Stimulated activated naive CD8-positive, alpha-beta T cell treated with anti-CD3 and anti-CD28 coated beads, Interleukin-15, Interleukin-2, amounts not matched to agents 100 ng/mL and 50 ng/mL, for 24 hours (primary cell): Measurements from ENCODE around the gene MIDN.
"Not testable (repeated sequence)": the region's sequence is repeated elsewhere in the genome, so short reads cannot be mapped to it uniquely, and the experiment has no call there.

ENCODE experiments used
- H3K27ac Mint-ChIP-seq: one replicate; pipeline ENCODE4 v1.8.0; 2021; ENCODE audit warnings: mild to moderate bottlenecking, mixed read lengths
- H3K27me3 Mint-ChIP-seq: one replicate; pipeline ENCODE4 v1.8.0; 2021; ENCODE audit warnings: mixed read lengths
- H3K36me3 Mint-ChIP-seq: one replicate; pipeline ENCODE4 v1.8.0; 2021; ENCODE audit warnings: low read depth, mixed read lengths
- H3K4me1 Mint-ChIP-seq: one replicate; pipeline ENCODE4 v1.8.0; 2021; ENCODE audit warnings: low read depth, mixed read lengths
- H3K4me3 Mint-ChIP-seq: one replicate; pipeline ENCODE4 v1.8.0; 2021; ENCODE audit warnings: mild to moderate bottlenecking, mixed read lengths
- H3K9me3 Mint-ChIP-seq: one replicate; pipeline ENCODE4 v1.8.0; 2021; ENCODE audit warnings: mixed read lengths

Gene MIDN

DNA sequence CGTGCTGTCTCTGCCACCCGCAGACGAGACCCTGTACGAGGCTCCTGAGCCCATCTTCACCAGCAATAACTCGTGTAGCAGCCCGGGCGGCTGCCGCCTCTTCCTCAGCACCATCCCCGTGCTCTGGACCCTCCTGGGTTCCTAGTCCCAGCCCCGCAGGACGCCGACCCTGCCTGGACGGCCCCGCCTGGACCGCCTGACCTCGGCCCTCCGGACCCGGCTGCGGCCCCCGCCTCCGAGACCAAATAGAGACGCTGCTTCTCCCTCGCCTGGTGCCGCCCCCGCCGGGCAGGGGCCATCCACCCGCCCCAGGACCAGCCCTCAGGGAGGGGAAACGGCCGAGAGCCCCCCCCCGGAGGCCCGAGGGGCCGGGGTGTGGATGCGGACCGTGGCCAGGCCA, 51.4 kb downstream of the MIDN start:
- Mint-ChIP-seq H3K27me3 (no peaks in the 10 kb centered on the region), H3K36me3 (no peaks in the 10 kb centered on the region), H3K4me3 (no peak overlapping the region), H3K4me1 (no peaks in the 10 kb centered on the region), H3K9me3 (no peaks in the 10 kb centered on the region), H3K27ac (no peak overlapping the region)

DNA sequence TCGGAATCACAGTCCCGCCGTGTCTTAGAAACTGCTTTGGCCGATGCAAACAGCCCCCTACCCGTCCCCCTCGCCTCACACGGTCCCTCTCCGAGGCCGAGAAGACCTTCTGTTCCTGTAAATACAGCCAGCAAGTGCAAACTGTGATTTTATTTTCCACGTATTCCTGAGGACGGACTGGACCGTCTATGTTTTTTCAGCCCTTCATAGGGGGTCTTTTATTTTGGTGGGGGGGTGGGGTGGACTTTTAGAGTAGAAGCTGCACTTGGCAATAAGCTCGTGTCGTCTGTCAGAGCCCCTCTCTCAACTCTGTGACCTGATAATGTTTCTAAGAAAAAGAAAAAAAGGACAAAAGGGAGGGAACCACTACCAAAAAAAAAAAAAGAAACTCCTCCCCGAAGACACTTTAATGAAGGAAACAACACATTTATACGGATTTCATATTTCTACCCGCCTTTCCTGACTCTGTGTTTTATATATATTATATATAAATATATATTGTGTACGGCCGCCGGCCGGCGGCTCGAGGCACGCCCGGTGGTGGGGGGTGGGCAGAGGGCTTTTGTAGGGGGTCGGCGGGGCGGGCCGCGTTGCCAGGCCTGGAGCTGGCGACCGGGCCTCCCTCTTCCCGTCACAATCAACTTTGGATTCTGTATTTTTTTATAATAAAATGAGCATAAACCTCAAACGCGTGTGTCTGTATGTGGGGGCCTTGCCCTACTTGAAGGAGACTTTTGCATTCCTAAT, 52.5 kb downstream of the MIDN start:
- no peaks in the 10 kb centered on the region for H3K9me3 Mint-ChIP-seq
- H3K27me3 Mint-ChIP-seq: no peaks in the 10 kb centered on the region
- no peak overlapping the region for H3K27ac Mint-ChIP-seq
- no peaks in the 10 kb centered on the region for H3K36me3 Mint-ChIP-seq
- H3K4me3 Mint-ChIP-seq: no peak overlapping the region
- H3K4me1 Mint-ChIP-seq: no peaks in the 10 kb centered on the region

DNA sequence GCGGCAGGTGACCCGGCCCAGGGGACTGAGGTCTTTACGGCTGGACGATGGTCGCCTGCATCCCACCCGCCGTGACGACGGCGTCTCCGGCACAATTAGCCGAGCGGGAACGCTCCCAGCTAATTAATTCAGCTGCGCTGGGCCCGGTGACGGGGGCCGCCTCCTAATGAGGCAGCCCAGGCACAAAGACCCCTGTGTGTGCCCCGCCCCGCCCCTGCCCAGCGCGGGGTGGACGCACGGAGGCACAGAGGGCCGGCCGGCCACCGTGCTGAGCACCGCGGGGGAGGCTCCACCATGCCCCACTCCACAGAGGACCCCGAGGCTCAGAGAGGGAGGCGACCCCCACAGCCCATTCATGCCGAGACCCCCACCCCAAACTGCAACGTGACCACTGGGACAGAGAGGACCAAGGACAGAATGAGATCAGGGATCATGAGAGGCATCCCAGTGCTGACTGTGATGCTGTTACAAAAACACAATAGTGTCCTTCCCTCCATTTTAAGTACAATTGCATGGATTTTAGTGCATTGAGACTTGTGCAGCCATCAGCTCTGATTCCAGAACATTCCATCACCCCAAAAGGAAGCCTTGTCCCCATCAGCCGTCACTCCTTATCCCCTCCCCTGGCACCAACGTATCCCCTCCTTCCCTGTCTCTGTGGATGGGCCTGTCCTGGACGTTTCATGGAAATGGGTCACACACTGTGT, 54.3 kb downstream of the MIDN start:
- no peak overlapping the region for H3K4me3 Mint-ChIP-seq
- H3K36me3 Mint-ChIP-seq: no peaks in the 10 kb centered on the region
- no peaks in the 10 kb centered on the region for H3K27me3 Mint-ChIP-seq
- no peaks in the 10 kb centered on the region for H3K9me3 Mint-ChIP-seq
- H3K4me1 Mint-ChIP-seq: no peaks in the 10 kb centered on the region
- no peak overlapping the region for H3K27ac Mint-ChIP-seq

DNA sequence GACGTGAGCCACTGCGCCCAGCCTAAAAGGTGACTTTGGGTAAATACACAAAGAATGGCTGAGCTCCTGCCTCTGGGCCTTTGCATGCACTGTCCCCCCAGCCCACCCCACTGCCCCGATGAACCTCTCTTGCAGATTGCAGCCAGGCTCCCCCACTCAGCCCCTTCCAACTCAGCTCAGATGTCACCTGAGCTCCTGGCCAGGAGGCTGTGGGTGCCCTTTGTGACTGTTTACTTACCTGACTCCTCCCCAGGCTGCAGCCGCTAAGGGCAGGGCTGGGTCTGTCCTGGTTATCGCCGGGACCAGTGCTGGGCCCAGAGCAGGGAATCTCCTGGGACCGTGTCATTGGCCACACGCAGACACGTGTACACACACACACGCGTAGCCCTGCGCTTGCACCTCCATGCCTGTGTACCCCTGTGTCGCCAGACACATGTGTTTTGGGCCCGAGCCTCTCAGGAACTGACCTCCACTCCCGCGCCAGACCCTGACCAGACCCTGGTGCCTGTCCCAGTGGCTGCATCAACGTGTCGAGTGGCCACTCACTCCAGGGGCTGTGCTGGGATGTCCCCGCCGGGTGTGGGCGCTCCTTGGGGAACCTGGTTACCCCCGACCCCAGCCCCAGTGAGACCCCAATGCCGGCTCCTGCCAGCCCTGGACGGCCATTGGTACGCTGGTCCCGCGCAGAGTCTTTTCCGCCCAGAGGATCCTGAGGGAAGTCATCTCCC, 56.0 kb downstream of the MIDN start:
- Mint-ChIP-seq H3K4me3 (no peak overlapping the region), H3K9me3 (no peaks in the 10 kb centered on the region), H3K27me3 (no peaks in the 10 kb centered on the region), H3K36me3 (no peaks in the 10 kb centered on the region), H3K4me1 (no peaks in the 10 kb centered on the region), H3K27ac (no peak overlapping the region)

DNA sequence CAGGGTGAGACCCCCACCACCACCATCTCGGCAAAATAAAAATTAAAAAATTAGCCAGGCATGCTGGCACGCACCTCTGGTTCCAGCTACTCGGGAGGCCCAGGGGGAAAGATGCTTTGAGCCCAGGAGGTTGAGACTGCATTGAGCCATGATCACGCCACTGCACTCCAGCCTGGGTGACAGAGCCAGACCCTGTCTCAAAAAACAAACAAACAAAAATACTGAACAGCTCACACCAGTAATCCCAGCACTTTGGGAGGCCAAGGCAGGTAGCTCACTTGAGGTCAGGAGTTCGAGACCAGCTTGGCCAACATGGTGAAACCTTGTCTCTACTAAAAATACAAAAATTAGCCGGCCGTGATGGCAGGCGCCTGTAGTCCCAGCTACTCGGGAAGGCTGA, 57.0 kb downstream of the MIDN start:
- not testable (repeated sequence) for H3K36me3 Mint-ChIP-seq, H3K27ac Mint-ChIP-seq, H3K27me3 Mint-ChIP-seq, H3K4me3 Mint-ChIP-seq, H3K9me3 Mint-ChIP-seq, H3K4me1 Mint-ChIP-seq

DNA sequence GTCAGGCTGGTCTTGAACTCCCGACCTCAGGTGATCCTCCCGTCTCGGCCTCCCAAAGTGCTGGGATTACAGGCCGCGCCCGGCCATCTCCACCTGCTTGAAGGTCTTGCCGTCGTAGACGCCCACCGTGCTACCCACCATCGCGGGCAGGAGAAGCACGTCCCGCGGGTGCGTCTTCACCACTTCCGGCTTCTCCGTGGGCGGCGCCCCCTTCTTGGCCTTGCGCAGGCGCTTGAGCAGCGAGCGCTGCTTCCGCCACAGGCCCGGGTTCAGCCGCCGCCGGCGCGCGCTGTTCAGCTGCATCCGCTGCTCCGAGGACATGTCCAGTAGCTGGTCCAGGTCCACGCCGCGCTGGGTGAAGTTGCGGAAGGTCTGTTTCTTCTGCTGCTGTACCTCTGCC, 58.9 kb downstream of the MIDN start:
- no peaks in the 10 kb centered on the region for H3K9me3 Mint-ChIP-seq
- no peak overlapping the region for H3K4me3 Mint-ChIP-seq
- no peaks in the 10 kb centered on the region for H3K36me3 Mint-ChIP-seq
- no peak overlapping the region for H3K27ac Mint-ChIP-seq
- no peaks in the 10 kb centered on the region for H3K27me3 Mint-ChIP-seq
- H3K4me1 Mint-ChIP-seq: no peaks in the 10 kb centered on the region

DNA sequence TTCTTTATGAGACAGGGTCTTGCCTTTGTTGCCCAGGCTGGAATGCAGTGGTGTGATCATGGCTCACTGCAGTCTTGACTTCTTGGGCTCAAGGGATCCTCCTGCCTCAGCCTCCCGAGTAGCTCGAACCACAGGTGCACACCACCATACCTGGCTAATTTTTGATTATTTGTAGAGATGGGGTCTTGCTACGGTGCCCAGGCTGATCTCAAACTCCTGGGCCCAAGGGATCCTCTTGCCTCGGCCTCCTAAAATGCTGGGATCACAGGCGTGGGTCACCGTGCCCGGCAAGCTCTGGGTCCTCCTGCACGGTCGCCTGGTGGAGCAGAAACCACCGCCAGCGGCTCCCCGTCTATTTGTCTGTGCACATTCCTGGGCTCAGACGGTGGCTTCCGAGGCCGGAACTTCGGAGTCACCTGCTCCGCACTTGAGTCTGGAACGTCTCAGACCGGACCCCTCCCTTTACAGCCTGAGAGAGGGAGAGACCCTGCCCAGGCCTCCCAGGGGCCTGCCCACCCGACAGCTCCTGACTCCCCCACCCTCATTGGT, 59.4 kb downstream of the MIDN start:
- no peaks in the 10 kb centered on the region for H3K9me3 Mint-ChIP-seq

DNA sequence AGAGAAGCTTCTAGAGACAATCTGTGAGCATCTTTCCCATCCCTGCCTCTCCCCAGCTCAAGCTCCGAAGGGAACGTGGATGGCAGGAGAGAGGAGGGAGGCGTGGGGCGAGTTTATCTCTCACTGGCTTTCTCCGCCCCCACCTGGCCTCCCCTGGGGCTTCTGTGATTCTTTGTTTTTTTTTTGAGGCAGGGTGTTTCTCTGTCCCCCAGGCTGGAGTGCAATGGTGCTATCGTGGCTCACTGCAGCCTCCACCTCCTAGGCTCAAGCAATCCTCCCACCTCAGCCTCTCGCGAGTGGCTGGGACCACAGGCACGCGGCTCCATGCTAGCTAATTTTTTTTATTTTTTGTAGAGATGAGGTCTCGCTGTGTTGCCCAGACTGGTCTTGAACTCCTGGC, 60.3 kb downstream of the MIDN start:
- H3K9me3 Mint-ChIP-seq: no peaks in the 10 kb centered on the region
- H3K4me1 Mint-ChIP-seq: no peaks in the 10 kb centered on the region
- H3K27me3 Mint-ChIP-seq: no peaks in the 10 kb centered on the region
- no peak overlapping the region for H3K4me3 Mint-ChIP-seq
- no peaks in the 10 kb centered on the region for H3K36me3 Mint-ChIP-seq
- no peak overlapping the region for H3K27ac Mint-ChIP-seq

More for the DNA sequence above, 59.4 kb downstream of the MIDN start:
- no peaks in the 10 kb centered on the region for H3K27me3 Mint-ChIP-seq
- no peaks in the 10 kb centered on the region for H3K36me3 Mint-ChIP-seq
- H3K4me3 Mint-ChIP-seq: no peak overlapping the region
- no peak overlapping the region for H3K27ac Mint-ChIP-seq
- H3K4me1 Mint-ChIP-seq: no peaks in the 10 kb centered on the region
